Tibial nerve (tissue), 4 donors: ENCODE measurements around the gene ACTR5. TPM values are rescaled to one million over a fixed set of nuclear protein-coding genes. Genes with fewer than 3 reads are reported as not detected.
A peak's percentile ranks its signal among the peaks of the same experiment; 100 is the strongest.

Experiments
- DNase-seq, 2 donors: peaks; one replicate each; pipeline ENCODE4 v3.0.0-alpha.2; 2019; ENCODE audit warnings: low spot score in 2 of 2
- H3K27ac ChIP-seq, 4 donors: fragments of 200-600 bp; sonication (generic) in 3 of 4; one replicate each; pipeline ENCODE4 v1.5.1; 2017 to 2019; ENCODE audit warnings: mild to moderate bottlenecking in 1 of 4
- H3K27me3 ChIP-seq, 2 donors: fragments of 200-600 bp; sonication (generic) in 1 of 2; one replicate each; pipeline versions ENCODE4 v1.5.1 to v1.6.0; 2017 to 2019
- H3K36me3 ChIP-seq, 3 donors: fragments of 200-600 bp; sonication (generic); one replicate each; pipeline ENCODE4 v1.5.1; 2018 to 2019
- H3K4me1 ChIP-seq, 4 donors: fragments of 200-600 bp; sonication (generic) in 3 of 4; one replicate each; pipeline ENCODE4 v1.5.1; 2017 to 2019
- H3K4me3 ChIP-seq, 4 donors: fragments of 200-600 bp; sonication (generic) in 3 of 4; one replicate each; pipeline ENCODE4 v1.5.1; 2017 to 2019; ENCODE audit warnings: mild to moderate bottlenecking in 1 of 4, moderate library complexity in 1 of 4
- H3K9me3 ChIP-seq, 4 donors: fragments of 200-600 bp; sonication (generic) in 3 of 4; one replicate each; pipeline ENCODE4 v1.5.1; 2017 to 2019
- EP300 ChIP-seq, 2 donors: sonication (generic); formaldehyde crosslinking; IDR thresholded peaks; one replicate each; pipeline ENCODE4 v1.6.1; 2017; ENCODE audit warnings: antibody characterized with exemption in 2 of 2, mild to moderate bottlenecking in 1 of 2
- POLR2A ChIP-seq, 2 donors: fragments of 450-650 bp; IDR thresholded peaks; one replicate each; pipeline ENCODE4 v1.6.1; 2017; ENCODE audit warnings: antibody characterized with exemption in 2 of 2, mild to moderate bottlenecking in 2 of 2, moderate library complexity in 2 of 2
- WGBS, 2 donors: methylation state at CpG; one replicate each; pipeline ENCODE4 v1.1.5; 2018; 5-methylcytosine and 5-hydroxymethylcytosine counted together
- total RNA-seq, 4 donors: library from RNA; depleted of rRNA; stranded (reverse); fragments of >200 nt; gene quantifications; one replicate each; pipeline ENCODE4 v1.1.0, GENCODE V29; 2016
- TF ChIP-seq, protein P1 (sequence below), 5 experiments: fragments of 200-600 bp in 3 of 5; fragments of 450-650 bp in 2 of 5; sonication (generic) in 3 of 5; IDR thresholded peaks; one replicate each; pipeline ENCODE4 v1.5.1; 2016 to 2019; ENCODE audit warnings: antibody characterized with exemption in 5 of 5, mild to moderate bottlenecking in 3 of 5, moderate library complexity in 2 of 5

ACTR5 gene
- total RNA-seq, 4 donors from 2014 or later = 14.7 to 19.0 (median 18.6) TPM

GRCh38 chr20:38747495-38748096 is 664 bp upstream of the ACTR5 start:
- Histone ChIP-seq H3K27me3 (peaks cover 0 to 8% of the 10 kb centered on the region in 2 donors), H3K4me1 (peaks cover 0 to 25% (median 13%) of the 10 kb centered on the region in 4 donors), H3K4me3 (peak overlapping the region; percentile 70 to 99 (median 86)), H3K27ac (peak overlapping the region; percentile 11 to 95 (median 90)), H3K9me3 (no peaks in the 10 kb centered on the region), H3K36me3 (peaks cover 0 to 11% (median 0%) of the 10 kb centered on the region in 3 donors)
- no peak for DNase-seq
- TF ChIP-seq EP300 (IDR thresholded peaks at IDR 0.05) = no peak
- 11 to 14% methylated on average over 31 to 36 of the region's 39 CpGs for WGBS, 2 donors

- Histone ChIP-seq H3K36me3 (peaks cover 0 to 22% (median 0%) of the 10 kb centered on the region in 3 donors), H3K27me3 (no peaks in the 10 kb centered on the region), H3K27ac (peak overlapping the region; percentile 74 to 95 (median 90)), H3K4me3 (peak overlapping the region; percentile 70 to 99 (median 86)), H3K9me3 (no peaks in the 10 kb centered on the region), H3K4me1 (peaks cover 0 to 25% (median 13%) of the 10 kb centered on the region in 4 donors)
- no peak for DNase-seq
- 1 to 2% methylated on average over 10 of the region's 10 CpGs for WGBS, 2 donors
- no peak for TF ChIP-seq POLR2A (IDR thresholded peaks at IDR 0.05)
- TF ChIP-seq EP300 (IDR thresholded peaks at IDR 0.05) = no peak
- TF ChIP-seq, protein P1, sequence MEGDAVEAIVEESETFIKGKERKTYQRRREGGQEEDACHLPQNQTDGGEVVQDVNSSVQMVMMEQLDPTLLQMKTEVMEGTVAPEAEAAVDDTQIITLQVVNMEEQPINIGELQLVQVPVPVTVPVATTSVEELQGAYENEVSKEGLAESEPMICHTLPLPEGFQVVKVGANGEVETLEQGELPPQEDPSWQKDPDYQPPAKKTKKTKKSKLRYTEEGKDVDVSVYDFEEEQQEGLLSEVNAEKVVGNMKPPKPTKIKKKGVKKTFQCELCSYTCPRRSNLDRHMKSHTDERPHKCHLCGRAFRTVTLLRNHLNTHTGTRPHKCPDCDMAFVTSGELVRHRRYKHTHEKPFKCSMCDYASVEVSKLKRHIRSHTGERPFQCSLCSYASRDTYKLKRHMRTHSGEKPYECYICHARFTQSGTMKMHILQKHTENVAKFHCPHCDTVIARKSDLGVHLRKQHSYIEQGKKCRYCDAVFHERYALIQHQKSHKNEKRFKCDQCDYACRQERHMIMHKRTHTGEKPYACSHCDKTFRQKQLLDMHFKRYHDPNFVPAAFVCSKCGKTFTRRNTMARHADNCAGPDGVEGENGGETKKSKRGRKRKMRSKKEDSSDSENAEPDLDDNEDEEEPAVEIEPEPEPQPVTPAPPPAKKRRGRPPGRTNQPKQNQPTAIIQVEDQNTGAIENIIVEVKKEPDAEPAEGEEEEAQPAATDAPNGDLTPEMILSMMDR (IDR thresholded peaks at IDR 0.05) = no peak
Measured at GRCh38 chr20:38748861-38749149, 545 bp downstream of the ACTR5 start.

GRCh38 chr20:38751360-38751976 is 3.2 kb downstream of the ACTR5 start:
- no peak overlapping the region for H3K4me3 ChIP-seq
- DNase-seq = peak in 1 of 2 donors; percentile 31
- no peak overlapping the region for H3K27ac ChIP-seq
- peaks cover 0 to 48% (median 0%) of the 10 kb centered on the region in 3 donors for H3K36me3 ChIP-seq
- H3K4me1 ChIP-seq = peaks cover 0 to 25% (median 13%) of the 10 kb centered on the region in 4 donors
- 57 to 63% methylated on average over 5 of the region's 5 CpGs for WGBS, 2 donors
- no peak for TF ChIP-seq POLR2A (IDR thresholded peaks at IDR 0.05)
- TF ChIP-seq, protein P1 (IDR thresholded peaks at IDR 0.05) = peak; percentile 21 to 50 (median 34)
- no peak for TF ChIP-seq EP300 (IDR thresholded peaks at IDR 0.05)
- no peaks in the 10 kb centered on the region for H3K9me3 ChIP-seq
- H3K27me3 ChIP-seq = no peaks in the 10 kb centered on the region

GRCh38 chr20:38752029-38752428 is 3.8 kb downstream of the ACTR5 start:
- Histone ChIP-seq H3K27ac (no peak overlapping the region), H3K4me3 (no peak overlapping the region), H3K4me1 (peaks cover 0 to 25% (median 13%) of the 10 kb centered on the region in 4 donors), H3K36me3 (peaks cover 0 to 54% (median 0%) of the 10 kb centered on the region in 3 donors), H3K27me3 (no peaks in the 10 kb centered on the region), H3K9me3 (no peaks in the 10 kb centered on the region)
- TF ChIP-seq, protein P1 (IDR thresholded peaks at IDR 0.05) = no peak
- no peak for TF ChIP-seq EP300 (IDR thresholded peaks at IDR 0.05)
- no peak for TF ChIP-seq POLR2A (IDR thresholded peaks at IDR 0.05)
- no peak for DNase-seq
- 92% methylated on average over 4 of the region's 4 CpGs for WGBS, 2 donors

GRCh38 chr20:38754924-38755323 is 6.7 kb downstream of the ACTR5 start:
- Histone ChIP-seq H3K4me3 (no peak overlapping the region), H3K9me3 (no peaks in the 10 kb centered on the region), H3K36me3 (peaks cover 0 to 78% (median 0%) of the 10 kb centered on the region in 3 donors), H3K27me3 (no peaks in the 10 kb centered on the region), H3K27ac (no peak overlapping the region), H3K4me1 (peaks cover 0 to 6% (median 0%) of the 10 kb centered on the region in 4 donors)
- TF ChIP-seq, protein P1 (IDR thresholded peaks at IDR 0.05) = no peak
- no peak for TF ChIP-seq POLR2A (IDR thresholded peaks at IDR 0.05)
- DNase-seq = no peak
- whole genome bisulfite sequencing, 2 donors = 87 to 89% methylated on average over 13 of the region's 13 CpGs
